Lower leg skin (tissue), 4 donors: ENCODE measurements around the gene WHAMM. TPM values are rescaled to one million over a fixed set of nuclear protein-coding genes. Genes with fewer than 3 reads are reported as not detected.
"Not testable (repeated sequence)": the region's sequence is repeated elsewhere in the genome, so short reads cannot be mapped to it uniquely, and the experiment has no call there.

Source experiments
- DNase-seq, 2 donors: peaks; one replicate each; pipeline ENCODE4 v3.0.0-alpha.2; 2019; ENCODE audit warnings: low spot score in 2 of 2
- H3K4me3 ChIP-seq: fragments of 200-600 bp; sonication (generic); 2 replicates; pipeline ENCODE4 v1.5.1; 2017; ENCODE audit warnings: mild to moderate bottlenecking, low read depth; ENCODE audit not compliant: poor library complexity, severe bottlenecking
- POLR2A ChIP-seq, 2 donors: fragments of 450-650 bp; IDR thresholded peaks; one replicate each; pipeline ENCODE4 v1.6.1; 2016 to 2017; ENCODE audit warnings: antibody characterized with exemption in 2 of 2, mild to moderate bottlenecking in 1 of 2, moderate library complexity in 1 of 2
- WGBS, 2 donors: methylation state at CpG; one replicate each; pipeline ENCODE4 v1.1.5; 2018; 5-methylcytosine and 5-hydroxymethylcytosine counted together
- intact Hi-C: fragments of 100-400 bp; cut with DNase I; formaldehyde crosslinking; loops from one replicate; pipeline ENCODE4 v1.15.0; 2023; ENCODE audit warnings: low total_unique reads
- total RNA-seq, 4 donors: library from RNA; depleted of rRNA; stranded (reverse); fragments of >200 nt; gene quantifications; one replicate each; pipeline ENCODE4 v1.1.0, GENCODE V29; 2016
- TF ChIP-seq, protein P1 (sequence below), 3 donors: fragments of 450-650 bp; IDR thresholded peaks; one replicate each; pipeline ENCODE4 v1.5.1; 2016; ENCODE audit warnings: antibody characterized with exemption in 3 of 3, mild to moderate bottlenecking in 3 of 3, moderate library complexity in 2 of 3

The WHAMM gene
- total RNA-seq, 4 donors from 2014 or later = 11.0 to 20.0 (median 11.4) TPM

DNA sequence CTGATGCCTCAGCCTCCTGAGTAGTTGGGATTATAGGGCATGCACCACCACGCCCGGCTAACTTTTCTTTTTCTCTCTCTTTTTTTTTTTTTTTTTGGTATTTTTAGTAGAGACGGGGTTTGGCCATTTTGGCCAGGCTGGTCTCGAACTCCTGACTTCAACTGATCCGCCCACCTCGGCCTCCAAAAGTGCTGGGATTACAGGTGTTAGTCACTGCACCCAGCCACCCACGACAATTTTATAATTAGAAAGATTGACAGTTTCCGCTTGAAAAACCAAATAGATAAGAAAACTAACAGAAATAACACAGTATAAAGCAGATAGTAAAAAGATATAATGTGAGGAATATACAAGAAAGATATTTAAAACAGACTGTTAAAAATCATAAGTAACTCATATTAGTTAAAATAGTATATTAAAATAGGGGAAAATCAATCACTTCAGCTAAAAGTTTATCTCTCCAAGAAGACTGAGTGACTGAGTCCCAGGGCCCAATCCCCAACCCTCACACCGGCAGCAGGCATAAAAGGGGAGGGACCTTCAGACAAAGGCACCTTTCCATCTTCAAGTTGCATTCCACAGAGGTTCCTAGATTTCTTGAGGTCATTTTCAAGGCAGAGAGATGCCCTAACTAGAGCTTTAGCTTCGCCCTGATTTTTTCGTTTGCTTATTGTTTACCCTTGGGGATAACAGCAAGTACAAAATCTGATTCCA lies 1.4 kb upstream of the WHAMM start:
- WGBS, 2 donors = 88 to 91% methylated on average over 11 of the region's 11 CpGs
- TF ChIP-seq POLR2A (IDR thresholded peaks at IDR 0.05) = no peak
- TF ChIP-seq, protein P1, sequence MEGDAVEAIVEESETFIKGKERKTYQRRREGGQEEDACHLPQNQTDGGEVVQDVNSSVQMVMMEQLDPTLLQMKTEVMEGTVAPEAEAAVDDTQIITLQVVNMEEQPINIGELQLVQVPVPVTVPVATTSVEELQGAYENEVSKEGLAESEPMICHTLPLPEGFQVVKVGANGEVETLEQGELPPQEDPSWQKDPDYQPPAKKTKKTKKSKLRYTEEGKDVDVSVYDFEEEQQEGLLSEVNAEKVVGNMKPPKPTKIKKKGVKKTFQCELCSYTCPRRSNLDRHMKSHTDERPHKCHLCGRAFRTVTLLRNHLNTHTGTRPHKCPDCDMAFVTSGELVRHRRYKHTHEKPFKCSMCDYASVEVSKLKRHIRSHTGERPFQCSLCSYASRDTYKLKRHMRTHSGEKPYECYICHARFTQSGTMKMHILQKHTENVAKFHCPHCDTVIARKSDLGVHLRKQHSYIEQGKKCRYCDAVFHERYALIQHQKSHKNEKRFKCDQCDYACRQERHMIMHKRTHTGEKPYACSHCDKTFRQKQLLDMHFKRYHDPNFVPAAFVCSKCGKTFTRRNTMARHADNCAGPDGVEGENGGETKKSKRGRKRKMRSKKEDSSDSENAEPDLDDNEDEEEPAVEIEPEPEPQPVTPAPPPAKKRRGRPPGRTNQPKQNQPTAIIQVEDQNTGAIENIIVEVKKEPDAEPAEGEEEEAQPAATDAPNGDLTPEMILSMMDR (IDR thresholded peaks at IDR 0.05) = no peak
- H3K4me3 ChIP-seq = no peak overlapping the region
- intact Hi-C loops = no loop called here
- no peak for DNase-seq

DNA sequence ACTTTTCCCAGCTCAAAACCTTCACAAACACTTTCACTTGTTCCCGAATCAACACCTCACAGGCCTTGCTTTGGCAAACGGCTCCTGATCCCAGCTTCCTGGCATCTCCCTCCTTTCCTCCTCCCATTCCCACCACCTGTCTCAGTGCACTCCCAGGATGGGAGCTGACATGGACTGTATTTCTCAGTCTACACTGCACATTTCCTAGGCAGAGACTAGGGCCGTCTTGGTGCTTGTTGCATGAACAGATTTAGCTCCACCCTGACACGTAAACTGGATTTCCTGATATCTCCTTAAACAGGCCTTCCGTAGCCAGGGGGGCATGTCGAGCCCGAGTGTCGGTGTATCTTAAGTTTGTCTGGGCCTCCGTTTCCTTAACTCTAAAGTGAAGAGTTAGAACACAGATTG lies 790 bp upstream of the WHAMM start:
- no peak overlapping the region for H3K4me3 ChIP-seq
- no peak for DNase-seq
- TF ChIP-seq POLR2A (IDR thresholded peaks at IDR 0.05) = no peak
- TF ChIP-seq, protein P1 (IDR thresholded peaks at IDR 0.05) = no peak
- intact Hi-C loops = no loop called here
- 78 to 87% methylated on average over 9 of the region's 9 CpGs for WGBS, 2 donors

DNA sequence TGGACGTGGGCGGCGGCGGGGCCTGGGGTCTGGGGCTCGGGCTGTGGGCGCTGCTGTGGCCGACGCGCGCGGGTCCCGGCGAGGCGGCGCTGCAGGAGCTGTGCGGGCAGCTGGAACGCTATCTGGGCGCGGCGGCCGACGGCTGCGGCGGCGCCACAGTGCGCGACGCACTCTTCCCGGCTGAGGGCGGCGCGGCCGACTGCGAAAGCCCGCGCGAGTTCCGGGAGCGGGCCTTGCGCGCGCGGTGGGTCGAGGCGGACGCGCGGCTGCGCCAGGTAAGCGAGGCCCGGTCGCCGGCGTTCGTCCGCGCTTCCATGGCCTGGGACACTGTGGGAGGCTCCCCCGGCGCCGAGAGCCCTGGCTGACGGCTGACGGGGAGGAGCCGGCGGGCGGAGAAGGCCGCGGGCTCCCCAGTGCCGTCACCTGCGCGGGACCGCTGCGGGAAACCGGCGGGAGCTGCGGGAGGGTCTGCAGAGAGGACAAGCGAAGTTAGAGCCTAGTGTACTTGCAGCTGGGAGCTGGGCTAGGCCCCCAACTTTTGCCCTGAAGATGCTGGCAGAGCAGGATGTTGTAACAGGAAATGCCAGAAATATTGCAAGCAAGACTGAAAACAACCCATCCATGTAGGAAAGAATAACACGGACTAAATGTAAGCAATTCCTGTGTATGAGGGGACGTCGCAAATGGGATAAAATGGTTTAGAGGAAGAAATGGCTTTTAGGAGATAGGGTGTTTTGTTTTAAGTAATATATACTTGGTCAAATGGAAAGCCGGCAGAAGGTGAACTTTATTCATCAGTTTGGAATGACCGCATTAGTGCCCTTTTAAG lies 847 bp downstream of the WHAMM start:
- 0% methylated on average over 16 to 61 of the region's 81 CpGs for WGBS, 2 donors
- H3K4me3 ChIP-seq = peak overlapping the region; percentile 85
- TF ChIP-seq, protein P1 (IDR thresholded peaks at IDR 0.05) = no peak
- TF ChIP-seq POLR2A (IDR thresholded peaks at IDR 0.05) = no peak
- DNase-seq = peak in 1 of 2 donors; percentile 86
- intact Hi-C loops = no loop called here

DNA sequence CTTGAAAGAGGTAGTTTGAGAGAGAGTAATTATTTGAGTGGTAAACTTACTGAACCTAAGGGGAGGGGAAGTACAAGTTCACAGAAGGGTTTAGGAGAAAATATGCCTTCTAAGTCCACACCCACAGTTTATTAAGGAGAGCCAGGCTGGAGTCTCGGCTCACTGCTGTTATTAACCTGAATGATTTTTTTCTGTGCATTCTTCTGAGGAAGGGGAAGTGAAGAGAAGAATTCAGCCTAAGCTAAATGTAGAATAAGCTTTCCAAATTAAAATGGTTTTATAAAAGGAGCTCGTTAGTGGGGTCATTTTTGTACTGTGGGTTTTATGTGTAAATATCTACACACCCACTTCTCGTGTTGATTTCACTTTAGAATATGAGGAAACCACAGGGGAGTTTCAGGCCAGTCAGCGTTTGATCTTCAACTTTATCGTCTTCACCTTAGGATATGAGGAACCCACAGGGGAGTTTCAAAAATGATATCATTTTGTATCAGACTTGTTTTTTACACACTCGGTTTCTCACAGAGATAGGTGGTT lies 1.5 kb downstream of the WHAMM start:
- WGBS, 2 donors = 1 to 2% methylated on average over 6 of the region's 6 CpGs
- peak overlapping the region; percentile 85 for H3K4me3 ChIP-seq
- TF ChIP-seq, protein P1 (IDR thresholded peaks at IDR 0.05) = no peak
- no peak for TF ChIP-seq POLR2A (IDR thresholded peaks at IDR 0.05)
- no peak for DNase-seq
- intact Hi-C loops = no loop called here

DNA sequence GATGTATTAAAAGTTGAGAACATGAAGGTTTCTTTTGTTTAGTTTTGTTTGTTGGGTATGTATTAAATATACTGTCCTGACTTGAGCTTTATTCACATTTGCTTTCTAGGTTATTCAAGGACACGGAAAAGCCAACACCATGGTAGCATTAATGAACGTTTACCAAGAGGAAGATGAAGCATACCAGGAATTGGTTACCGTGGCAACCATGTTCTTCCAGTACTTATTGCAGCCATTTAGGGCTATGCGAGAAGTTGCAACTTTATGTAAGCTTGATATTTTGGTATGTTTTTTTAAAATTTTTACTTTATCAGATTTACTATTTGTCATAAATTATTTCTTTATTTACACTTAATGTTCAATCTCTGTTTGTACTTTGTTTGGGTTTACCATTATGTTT lies 3.6 kb downstream of the WHAMM start:
- H3K4me3 ChIP-seq = no peak overlapping the region
- no peak for DNase-seq
- no peak for TF ChIP-seq POLR2A (IDR thresholded peaks at IDR 0.05)
- 81 to 83% methylated on average over 4 of the region's 4 CpGs for WGBS, 2 donors
- intact Hi-C loops = no loop called here

DNA sequence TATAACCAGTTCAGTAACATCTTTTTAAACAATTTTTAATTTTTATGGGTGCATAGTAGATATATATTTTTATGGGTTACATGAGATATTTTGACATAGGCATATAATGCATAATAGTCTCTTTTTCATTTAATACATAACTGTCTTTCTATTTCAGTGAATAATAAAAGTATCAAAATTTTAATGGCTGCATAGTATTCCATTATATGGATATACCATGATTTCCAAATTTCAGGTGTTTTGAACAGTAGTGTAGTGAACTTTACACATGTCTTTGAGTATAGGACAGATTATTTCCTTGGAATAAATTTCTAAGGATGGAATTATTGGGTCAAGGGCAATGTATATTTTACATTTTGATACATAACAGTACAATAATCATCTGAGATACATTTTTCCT lies 10.7 kb downstream of the WHAMM start:
- intact Hi-C loops = no loop called here
- DNase-seq = no peak
- TF ChIP-seq, protein P1 (IDR thresholded peaks at IDR 0.05) = no peak
- TF ChIP-seq POLR2A (IDR thresholded peaks at IDR 0.05) = no peak
- no peak overlapping the region for H3K4me3 ChIP-seq

DNA sequence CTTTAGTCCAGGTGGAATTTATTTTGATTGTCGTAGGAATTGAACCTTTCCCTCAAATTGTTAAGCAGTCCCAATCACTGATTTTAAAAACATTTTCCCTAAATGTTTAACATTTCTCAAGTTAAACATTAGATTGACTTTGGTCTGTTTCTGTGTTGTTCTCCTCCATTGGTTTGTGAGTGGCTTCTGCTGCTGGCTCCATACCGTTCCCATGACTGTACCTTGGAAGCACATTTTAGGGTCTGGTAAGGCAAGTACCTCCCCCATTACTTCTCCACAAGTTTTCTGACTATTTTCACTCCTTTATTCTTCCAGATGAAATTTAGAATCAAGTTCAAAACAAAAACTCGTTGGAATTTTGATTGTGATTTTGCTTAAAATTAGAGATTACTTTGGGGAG lies 12.0 kb downstream of the WHAMM start:
- intact Hi-C loops, DNase-seq, H3K4me3 ChIP-seq: not testable (repeated sequence)
- 80 to 82% methylated on average over 3 of the region's 3 CpGs for WGBS, 2 donors

DNA sequence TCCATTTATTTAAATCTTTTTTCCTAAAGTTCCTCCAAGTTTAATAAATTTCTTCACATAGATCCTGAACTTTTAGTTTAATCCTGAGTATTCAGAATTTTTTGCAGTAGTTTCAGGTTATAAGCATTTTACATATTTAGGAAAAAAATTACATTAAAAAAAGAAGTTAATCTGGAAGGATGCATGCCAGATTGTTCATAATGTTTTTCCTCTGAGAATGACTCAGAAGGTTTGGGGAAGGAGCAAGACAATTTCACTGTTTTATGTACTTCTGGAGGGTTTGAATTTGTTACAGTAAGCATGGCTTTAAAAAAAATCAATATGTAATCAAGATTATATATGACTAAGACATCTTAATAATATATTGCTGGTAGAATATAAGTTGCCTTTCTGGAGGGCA lies 12.4 kb downstream of the WHAMM start:
- H3K4me3 ChIP-seq, DNase-seq, intact Hi-C loops: not testable (repeated sequence)
